MM.1S (cell line): Measurements from ENCODE around the gene GADD45B.

ENCODE experiments used
- CTCF ChIP-seq: fragments of 300-600 bp; sonication (generic); IDR thresholded peaks from 2 replicates; pipeline ENCODE4 v1.5.1; 2016; ENCODE audit warnings: antibody characterized with exemption, low read length, mixed read lengths
- EZH2phosphoT487 ChIP-seq: fragments of 300-600 bp; sonication (generic); IDR thresholded peaks from 2 replicates; pipeline ENCODE4 v1.6.1; 2018; ENCODE audit warnings: antibody characterized with exemption, low read length

- TF ChIP-seq CTCF, result no peak
- TF ChIP-seq EZH2phosphoT487, result no peak
Observed at GRCh38 chr19:2490659-2491058, 14.7 kb downstream of the GADD45B start.
